Upper lobe of left lung (tissue), 4 donors: Measurements from ENCODE around the gene GAS2L1.

Experiments used
- CTCF ChIP-seq, 6 experiments: fragments of 450-650 bp in 4 of 6; fragments of 200-600 bp in 2 of 6; sonication (generic) in 2 of 6; IDR thresholded peaks; one replicate each; pipeline ENCODE4 v1.5.1; 2016 to 2019; ENCODE audit warnings: antibody characterized with exemption in 6 of 6
- POLR2AphosphoS5 ChIP-seq, 2 donors: sonication (generic); formaldehyde crosslinking; IDR thresholded peaks; one replicate each; pipeline ENCODE4 v1.5.1; 2017; ENCODE audit warnings: antibody characterized with exemption in 2 of 2

- no peak for TF ChIP-seq POLR2AphosphoS5 (IDR thresholded peaks at IDR 0.05)
- TF ChIP-seq CTCF (IDR thresholded peaks at IDR 0.05), result no peak
These were observed 23.8 kb downstream of the GAS2L1 start for GRCh38 chr22:29330291-29330690.
